Measurements from ENCODE around the gene APEH.

The APEH gene

DNA sequence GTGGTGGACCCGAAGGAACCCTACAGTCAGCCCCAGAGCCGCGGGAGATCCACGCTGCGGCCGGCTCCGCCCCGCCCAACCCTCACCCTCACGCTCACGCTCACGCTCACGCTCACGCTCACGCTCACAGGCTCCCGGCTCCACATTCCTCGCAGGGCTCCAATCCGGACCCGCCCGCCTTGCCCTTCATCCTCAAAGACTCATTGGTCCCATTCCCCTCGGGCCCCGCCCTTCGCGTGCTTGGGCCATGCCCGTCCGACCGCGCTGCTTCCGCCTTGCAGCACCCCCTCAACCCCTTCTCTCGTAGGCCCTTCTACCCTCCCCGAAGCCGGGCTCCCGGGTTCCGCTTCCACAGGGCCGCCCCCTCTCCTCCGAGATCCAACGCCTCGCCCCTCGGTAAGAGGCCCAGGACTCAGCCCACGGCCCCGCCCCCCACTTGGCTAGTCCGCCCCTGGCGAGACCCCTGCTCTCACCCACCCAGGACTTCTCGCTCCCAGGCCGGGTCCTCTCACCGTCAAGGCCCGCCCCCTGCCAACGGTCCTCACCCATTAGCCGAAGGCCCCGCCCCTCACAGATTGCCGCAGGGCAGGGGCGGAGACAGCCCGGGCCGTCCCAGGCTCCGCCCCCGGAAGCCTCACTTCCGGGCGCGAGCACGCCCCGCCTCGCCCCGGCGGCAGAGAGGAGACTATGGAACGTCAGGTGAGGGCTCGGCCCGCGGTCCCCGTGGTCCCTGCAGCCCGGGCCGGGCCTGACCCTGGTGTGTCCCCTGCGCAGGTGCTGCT is at the start of gene APEH:
Gene APEH (plus strand): TSS at position 637 of the 782 bp plus-strand sequence. CDS start 51 bp downstream, at position 688.
- peak; percentile 81 for FAIRE-seq

DNA sequence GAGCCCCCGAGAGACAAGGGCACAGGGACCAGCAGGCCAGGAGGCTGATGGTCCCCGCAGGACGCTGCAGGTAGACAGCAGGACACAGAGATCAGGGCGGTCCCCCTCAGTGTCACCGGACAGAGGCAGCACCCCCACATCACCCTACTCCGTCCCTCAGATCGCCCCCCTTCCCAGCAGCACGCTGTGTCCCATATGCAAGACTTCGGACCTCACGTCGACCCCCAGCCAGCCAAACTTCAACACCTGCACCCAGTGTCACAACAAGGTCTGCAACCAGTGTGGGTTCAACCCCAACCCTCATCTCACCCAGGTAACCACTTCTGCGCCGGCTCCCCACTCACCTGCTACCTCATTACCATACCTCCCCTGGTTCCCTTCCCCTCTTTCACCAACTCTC is 49.1 kb upstream of the APEH start:
- FAIRE-seq, result no peak

DNA sequence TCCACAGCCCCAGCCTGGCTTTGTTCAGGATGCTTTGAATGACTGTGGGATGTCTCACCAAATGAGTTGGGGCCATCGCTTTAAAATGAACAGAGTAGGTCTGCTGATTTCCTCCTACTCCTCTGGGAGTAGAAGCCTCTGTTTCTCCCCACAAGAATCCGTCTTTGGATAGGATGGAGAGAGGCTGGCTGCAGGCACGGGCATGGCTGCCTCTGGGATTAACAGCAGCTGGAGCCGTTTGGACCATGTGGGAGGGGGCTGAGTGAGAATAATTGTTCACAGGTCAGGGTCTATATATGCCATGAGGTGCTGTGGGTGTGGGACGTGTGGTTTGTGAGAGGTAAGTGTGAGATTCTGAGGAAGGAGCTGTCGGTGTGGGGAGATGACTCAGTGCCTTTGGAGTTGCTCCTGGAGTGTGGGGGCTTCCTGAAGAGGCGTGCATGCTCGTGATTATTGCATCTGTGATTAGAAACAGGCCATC is 48.0 kb upstream of the APEH start:
- FAIRE-seq, result no peak

DNA sequence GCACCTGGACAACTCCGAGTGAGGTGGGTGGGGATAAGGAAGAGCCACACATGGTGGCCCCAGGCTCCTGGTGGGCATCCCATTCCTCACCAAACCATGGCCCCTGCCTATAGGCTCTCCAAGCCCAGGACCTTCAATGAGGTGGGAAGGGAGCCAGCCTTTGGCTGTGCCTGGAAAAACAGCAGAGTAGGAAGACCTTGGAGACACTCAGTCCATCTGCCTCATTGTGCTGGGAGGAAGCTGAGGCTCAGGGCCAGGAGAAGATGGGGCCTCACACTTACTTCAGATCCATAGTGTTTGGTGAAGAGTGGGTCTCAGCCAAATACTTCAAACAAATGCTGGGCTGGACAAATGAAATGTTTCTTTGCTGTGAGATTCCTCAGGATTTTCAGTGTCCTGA is 47.4 kb upstream of the APEH start:
- FAIRE-seq, result no peak

DNA sequence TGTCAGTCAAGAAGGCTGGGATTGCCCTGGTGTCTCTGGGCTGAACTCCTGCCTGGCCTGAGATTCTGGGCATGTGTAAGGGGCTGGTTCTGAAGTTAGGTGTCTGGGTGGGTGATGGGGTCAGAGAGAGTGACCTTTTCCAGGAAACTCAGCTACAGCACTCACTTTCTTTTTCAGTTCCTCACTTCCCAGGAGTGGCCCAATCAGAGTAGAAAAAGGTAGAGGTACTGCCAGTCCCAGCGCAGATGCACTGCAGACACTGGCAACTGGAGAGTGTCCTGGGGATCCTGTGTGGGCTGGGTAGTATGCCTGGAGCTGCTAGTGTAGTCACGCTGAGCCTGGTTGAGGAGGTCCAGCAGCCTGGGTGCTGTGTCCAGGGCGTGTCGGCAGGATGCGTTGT is 46.5 kb upstream of the APEH start:
- FAIRE-seq, result no peak

DNA sequence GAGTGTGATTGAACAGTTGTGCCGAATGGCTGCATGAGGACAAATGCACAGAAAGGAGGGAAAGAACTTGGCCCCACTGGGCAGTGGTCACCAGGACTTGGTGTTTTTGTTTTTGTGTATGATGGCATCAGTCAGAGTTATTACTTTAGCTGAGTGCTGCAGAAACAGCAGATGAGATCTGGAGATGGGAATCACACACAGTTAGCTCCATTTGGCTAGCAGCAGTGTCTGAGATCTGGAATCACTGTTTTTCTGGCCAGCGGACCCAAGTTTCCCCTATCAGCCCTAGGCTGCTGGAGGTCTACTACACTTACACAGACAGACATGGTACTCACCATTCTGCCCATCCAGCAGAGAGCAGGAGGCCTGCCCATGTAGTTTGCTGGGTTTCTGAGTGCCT is 45.9 kb upstream of the APEH start:
- FAIRE-seq, result no peak

DNA sequence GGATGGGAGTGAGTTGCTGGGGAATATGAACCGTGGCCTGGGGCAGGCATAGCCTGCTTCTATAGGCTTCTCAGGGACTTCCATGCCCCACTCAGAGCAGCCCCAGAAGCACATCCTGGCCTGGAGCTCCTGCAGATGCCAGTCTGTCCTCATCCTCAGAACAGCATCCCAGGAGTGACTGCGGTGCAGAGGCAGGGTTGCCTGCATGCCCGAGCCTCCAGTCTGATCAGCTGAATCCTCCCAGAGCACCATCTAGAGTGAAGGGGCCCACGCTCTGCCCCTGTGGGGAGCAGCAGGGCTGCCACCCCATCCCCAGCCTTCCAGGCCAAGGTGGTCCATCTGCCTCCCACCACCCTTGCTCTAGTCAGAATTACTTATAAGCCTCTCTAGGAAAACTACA is 44.7 kb upstream of the APEH start:
- FAIRE-seq, result no peak

DNA sequence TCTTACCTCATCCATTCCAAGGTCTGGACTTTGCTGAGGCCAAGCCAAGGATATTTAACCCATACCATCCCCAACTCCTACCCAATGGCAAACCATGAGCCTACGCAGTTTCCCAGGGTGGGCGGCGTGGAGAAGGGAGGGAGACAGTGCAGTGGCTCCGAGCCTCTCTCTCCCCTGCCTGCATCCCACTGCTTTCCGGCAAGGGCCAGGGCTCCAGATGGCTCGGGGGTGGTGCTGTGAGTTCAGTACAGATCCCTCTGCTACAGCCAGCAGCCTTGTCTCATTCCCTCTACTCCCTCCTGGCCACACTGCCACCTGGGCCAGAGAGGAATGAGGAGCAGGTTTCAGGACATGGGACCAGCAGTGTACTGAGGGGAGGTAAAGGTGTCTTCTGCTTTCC is 44.3 kb upstream of the APEH start:
- no peak for FAIRE-seq

DNA sequence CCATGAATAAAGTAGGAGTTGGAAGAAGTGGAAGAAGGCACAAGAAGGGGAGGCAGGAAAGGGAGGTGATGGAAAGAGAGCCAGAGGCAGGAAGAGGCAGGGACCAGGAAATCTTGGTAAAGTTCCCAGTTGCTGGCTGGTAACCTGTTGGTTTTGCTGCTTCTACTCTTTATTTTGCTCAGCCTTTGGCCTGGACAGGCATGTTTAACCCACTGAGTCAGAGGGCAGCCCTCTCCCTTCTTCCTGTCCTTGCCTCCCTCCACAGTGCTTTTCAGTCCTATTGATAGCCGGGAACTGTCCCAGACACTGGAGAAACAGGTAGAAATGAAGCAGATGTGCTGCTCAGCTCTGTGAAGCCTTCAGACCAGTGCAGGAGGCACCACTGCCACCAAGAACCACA is 43.4 kb upstream of the APEH start:
- FAIRE-seq, result no peak

DNA sequence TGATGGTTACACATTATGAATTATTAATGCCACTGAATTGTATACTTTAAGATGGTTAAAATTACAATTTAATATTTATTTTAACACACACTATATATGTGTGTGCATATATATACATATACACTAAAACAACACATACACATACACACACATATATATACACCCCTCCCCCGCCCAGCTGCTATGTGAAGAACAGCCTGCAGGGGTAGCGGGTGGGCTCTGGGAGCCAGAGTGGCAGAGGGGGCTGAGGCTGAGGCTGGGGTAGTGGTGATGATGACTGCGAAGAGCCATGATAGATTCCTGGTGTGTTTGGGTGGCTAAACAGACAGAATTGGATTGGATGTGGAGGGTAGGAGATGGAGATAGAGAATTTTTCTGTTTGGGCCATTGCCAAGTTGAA is 39.4 kb upstream of the APEH start:
- FAIRE-seq, result no peak

DNA sequence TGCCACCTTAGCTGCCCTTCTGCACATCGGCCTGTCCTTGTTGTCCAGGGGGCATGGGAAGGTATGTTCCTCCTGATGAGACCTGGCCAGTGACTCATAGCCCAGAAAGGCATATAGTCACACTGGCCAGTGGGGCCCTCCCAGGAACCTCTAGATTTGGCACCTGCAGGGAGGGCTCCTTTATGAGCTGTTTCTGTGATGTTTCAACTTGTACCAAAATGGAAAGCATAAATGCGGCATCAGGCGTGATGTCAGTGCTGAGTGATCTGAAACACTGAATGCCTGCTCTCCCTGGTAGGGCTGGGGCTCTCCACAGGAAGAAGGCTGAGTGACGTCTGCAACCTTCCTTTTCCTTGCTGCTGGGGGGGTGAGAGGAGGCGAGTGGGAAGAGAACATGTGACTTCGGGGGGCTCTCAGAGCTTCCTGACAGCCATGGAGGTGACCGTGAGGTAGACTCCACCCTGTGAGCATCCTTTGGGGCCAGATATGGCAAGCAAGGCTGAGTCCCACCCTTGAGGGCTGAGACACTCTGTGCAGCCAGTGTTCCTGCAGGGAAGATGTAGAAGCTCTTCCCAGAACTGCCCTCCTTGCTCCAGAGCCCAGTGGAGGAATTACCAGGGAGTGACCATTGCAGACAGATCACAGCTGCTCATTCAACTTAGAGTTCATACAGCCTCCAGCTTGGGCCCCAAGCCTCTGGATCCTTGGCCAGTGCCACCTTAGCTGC is 37.1 kb upstream of the APEH start:
- FAIRE-seq, result no peak

DNA sequence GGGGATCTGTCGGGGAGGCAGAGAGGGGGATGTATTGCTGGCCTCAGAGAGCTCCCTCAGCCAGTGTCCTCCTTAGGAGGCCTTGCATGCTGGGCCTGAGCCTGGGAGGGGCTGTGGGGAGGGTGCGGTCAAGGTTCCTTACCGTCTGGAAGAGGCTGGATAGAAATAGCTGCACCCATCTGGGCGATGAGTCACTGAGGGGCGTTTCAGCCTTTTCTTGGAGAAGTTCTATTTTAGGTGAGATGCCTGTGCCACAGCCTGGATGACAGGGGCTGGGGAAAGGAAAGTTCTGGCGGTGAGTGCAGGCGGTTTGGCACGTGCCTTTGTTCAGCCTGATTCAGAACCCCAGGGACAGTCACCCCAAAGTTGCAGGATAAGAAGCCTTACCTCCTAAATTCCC is 35.7 kb upstream of the APEH start:
- FAIRE-seq, result no peak

DNA sequence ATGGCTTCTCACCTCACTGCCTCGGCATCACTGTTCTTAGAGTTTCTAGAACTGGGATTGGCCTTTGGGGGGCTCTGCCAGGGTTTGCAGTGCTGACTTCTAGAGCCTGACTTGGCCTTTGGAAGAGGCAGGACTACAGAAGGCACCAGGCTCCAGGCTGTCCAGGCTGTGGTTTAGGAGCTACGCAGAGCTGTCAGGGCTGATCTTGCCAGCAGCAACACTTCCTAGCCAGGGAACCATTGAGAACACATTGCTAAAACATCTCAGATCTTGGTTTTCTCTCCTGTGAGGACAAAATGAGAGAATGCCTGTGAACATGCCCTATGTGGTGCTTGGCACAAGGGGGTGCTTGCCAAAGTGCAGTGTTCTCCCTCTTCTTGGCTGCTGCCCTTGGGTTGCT is 34.6 kb upstream of the APEH start:
- FAIRE-seq, result no peak

DNA sequence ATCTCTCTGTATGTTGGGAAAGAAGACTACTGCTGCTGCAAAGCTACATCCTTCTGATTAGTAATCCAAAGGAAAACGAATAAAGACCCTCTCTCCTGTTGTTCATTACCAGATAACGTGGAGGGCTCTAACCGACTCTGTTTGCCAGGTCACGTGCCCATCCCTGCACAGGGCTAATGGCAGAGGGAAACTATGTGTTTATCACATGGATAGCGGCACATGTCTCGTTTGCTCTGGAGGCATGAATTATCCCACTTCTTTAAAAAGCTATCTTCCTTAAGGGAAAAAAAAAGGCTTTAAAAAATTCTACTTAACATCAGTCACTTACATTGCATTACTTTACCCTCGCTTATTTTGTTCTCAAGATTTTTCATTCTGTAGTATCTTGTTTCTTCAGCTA is 32.9 kb upstream of the APEH start:
- no peak for FAIRE-seq

DNA sequence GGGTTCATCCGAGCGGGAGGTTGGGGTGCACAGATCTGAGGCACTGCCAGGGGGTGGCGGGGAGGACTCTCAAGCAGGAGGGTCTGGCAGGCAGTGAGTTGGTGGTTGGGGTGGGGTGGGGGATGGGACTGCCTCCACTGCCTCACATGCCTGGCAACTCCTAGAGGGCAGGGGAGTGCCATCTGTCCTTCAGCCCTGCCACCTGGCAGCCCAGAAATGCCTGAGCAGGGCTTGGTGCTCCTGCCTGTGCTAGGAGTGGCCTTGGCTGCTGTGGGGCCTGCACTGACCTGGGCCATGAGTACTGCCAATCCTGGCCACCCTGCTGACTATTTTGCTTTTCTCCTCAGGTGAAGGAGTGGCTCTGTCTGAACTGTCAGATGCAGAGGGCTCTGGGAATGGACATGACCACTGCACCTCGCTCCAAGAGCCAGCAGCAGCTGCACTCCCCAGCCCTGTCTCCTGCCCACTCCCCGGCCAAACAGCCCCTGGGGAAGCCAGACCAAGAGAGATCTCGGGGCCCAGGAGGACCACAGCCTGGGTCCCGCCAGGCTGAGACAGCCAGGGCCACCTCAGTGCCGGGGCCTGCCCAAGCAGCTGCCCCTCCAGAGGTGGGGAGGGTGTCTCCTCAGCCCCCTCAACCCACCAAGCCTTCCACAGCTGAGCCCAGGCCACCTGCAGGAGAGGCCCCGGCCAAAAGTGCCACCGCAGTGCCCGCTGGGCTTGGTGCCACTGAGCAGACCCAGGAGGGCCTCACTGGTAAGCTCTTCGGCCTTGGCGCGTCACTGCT is 32.0 kb upstream of the APEH start:
- FAIRE-seq, result no peak

DNA sequence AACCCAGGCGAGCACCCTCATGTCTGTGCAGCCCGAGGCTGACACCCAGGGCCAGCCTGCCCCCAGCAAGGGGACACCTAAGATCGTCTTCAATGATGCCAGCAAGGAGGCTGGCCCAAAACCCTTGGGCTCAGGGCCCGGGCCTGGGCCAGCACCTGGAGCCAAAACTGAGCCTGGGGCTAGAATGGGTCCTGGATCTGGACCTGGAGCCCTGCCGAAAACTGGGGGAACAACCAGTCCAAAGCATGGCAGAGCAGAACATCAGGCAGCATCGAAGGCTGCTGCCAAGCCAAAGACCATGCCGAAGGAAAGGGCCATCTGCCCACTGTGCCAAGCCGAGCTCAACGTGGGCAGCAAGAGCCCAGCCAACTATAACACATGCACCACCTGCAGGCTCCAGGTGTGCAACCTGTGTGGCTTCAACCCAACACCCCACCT is 31.4 kb upstream of the APEH start:
- no peak for FAIRE-seq

DNA sequence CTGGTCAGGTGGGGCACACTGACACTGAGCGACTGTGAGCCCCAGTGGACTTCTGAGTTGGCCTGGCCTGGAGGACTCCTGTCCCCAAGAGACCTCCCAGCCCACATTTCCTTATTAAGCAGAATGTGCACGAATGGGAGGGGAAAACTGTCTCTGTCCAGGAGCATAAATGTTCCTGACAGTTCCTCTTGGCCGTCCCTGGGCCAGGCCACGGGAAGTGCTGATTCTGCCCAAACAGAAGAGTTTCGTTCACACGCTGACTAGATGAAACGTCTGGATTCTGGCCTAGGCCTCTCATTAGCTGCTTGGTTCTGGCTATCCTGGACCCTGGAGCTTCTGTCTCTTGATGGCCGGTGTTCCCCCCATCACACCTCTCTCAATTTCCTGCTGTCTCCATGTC is 29.5 kb upstream of the APEH start:
- no peak for FAIRE-seq

DNA sequence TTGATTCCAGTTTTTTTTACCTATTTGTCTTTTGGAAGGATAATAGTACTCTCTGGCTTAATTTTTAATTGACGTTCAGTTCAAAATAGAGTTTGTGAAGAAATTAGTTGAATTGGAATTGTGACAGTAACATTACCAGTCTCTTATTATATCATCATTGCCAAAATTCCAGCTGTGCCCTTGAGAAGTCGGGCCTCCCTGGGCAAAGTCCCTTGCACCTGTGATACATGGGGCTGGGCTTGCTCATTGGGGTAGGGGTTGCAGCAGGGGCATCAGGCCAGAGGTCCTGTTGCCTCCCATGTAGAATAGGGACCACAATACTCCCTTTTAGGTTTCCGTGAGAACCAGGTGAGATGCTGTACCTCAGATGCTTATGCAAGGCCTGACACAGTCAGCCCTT is 27.9 kb upstream of the APEH start:
- no peak for FAIRE-seq

DNA sequence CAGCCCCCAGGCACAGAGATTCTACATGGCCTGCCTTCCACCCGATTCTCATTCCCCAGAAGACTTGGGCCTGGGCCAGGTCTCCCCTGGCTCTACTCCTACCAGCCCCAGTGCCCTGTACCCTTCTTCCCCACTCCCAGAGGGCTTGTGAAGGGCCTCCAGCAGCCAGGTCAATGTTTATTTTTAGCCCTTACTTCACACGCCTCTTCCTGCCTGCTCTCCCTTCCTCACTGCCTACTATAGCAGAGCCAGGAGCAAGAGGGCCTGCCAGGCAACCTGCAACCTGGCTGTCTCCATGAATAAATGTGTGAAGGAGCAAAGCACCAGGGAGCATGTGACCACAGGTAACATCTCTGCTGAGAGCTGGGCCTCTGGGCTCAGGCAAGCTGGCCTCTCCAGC is 26.4 kb upstream of the APEH start:
- FAIRE-seq, result no peak

DNA sequence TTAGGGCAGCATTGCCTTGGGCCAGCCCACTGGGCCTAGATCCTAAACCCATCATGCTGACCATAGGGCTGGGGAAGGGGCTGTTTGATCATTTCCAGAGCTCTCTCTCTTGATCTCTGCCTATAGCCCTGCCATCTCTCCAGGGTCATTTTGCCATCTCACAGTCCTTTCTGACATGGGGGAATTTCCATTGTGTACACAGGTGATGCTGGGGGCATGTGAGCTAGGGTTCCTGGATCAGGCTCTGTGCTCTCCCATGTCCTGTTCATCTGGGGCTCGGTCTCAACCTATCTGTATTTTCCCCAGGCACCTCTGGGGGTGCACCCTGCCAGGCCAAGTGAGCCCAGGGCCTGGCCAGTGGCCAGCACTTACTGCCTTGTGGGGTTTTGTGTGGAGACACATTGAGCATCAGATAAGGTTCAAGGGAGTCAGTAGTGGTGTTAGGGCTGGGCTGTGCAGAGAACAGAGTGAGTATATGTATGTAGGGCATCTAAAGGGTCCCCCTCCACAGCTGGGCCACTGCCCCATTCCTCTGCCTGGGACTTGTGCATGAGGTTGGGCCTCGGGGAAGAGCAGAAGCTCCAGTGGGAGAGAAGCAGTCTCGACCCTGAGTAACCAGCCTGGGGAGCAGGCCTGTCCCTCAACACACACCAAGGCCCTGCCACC is 25.7 kb upstream of the APEH start:
- FAIRE-seq, result no peak

DNA sequence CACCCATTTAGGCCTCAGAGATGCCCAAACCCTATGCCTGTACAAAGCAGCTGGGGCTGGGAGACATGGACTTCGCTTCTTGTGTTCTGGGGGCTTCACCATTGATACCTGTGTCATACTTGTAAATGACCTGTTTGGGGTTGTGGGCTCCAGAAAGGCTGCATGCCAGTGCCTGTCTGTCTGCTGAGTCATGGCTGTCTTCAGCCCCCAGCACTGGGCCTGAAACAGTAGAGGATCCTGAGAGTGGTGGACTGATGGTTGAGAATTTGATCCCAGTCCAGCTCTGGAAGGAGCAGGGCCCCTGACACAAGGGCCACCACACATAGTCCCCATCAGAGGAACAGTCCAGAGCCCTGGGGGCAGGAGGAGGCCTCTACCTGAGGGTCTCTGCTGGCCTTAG is 24.6 kb upstream of the APEH start:
- no peak for FAIRE-seq

DNA sequence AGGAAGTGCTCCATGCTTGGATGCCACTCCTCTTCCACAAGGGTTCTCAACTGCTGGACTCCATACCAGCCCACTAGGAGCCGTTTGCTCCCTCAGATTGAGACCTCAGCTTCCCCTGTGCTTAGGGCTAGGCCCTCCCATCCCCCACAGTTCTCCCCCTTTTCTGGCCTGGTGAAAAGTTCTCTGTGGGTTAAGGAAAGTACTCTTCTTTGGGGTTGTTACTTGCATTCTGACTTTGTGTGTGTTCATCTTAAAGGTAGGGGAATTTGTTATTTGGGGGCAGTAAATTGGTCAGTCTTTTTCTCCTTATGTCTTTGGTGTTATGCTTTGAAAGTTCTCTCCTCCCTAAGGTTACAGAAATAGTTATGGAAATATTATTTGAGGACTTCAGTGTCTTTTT is 24.0 kb upstream of the APEH start:
- FAIRE-seq, result no peak

DNA sequence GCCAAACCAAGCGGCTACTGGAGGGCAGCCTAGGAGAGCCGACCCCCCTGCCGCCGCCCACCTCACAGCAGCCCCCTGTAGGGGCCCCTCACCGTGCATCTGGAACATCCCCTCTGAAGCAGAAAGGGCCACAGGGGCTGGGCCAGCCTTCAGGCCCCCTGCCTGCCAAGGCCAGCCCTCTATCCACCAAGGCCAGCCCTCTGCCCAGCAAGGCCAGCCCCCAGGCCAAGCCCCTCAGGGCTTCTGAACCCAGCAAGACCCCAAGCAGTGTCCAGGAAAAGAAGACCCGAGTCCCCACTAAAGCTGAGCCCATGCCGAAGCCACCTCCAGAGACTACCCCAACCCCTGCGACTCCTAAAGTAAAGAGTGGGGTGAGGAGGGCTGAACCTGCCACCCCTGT is 23.5 kb upstream of the APEH start:
- FAIRE-seq, result no peak
